CD4-positive, alpha-beta T cell (primary cell): ENCODE data around the gene RINL. TPM values are rescaled to one million over a fixed set of nuclear protein-coding genes. Genes with fewer than 3 reads are reported as not detected.

Source experiments
- ATAC-seq: fragments of 200-7000 bp; cut with Tn5 transposase; one replicate; pipeline ENCODE4 v1.10.0; 2022; ENCODE audit warnings: mild to moderate bottlenecking; ENCODE audit not compliant: poor library complexity
- CTCF ChIA-PET: fragments of 350-600 bp; sonication (Branson Sonifier 250); formaldehyde crosslinking; loops from one replicate; lab custom pipeline; 2021; ENCODE audit warnings: antibody characterized with exemption, inconsistent platforms; lab: Charles Lee
- POLR2A ChIA-PET: fragments of 350-600 bp; sonication (Branson Sonifier 250); formaldehyde crosslinking; loops from one replicate; lab custom pipeline; 2021; ENCODE audit warnings: antibody characterized with exemption, inconsistent platforms; lab: Charles Lee
- DNase-seq, 14 experiments: peaks; one replicate each; pipeline ENCODE4 v3.0.0-alpha.2; 2013 to 2020; ENCODE audit warnings: mixed read lengths in 2 of 14
- H3K27ac ChIP-seq, 2 donors: one replicate each; pipeline versions ENCODE4 v1.5.1 to v1.7.0; 2013; ENCODE audit warnings: low read length in 2 of 2, low read depth in 1 of 2, mild to moderate bottlenecking in 1 of 2
- H3K27me3 ChIP-seq, 2 experiments: 1 replicate in 1 of 2; 2 replicates in 1 of 2; pipeline versions ENCODE4 v1.6.1 to v1.7.0; 2013; ENCODE audit warnings: low read length in 2 of 2, control low read depth in 1 of 2, mild to moderate bottlenecking in 1 of 2, moderate library complexity in 1 of 2; ENCODE audit not compliant: insufficient read depth in 2 of 2, control insufficient read depth in 1 of 2
- H3K36me3 ChIP-seq: one replicate; pipeline ENCODE4 v1.6.1; 2013; ENCODE audit warnings: low read length, control low read depth; ENCODE audit not compliant: insufficient read depth
- H3K4me1 ChIP-seq: one replicate; pipeline ENCODE4 v1.6.1; 2013; ENCODE audit warnings: low read length, control low read depth; ENCODE audit not compliant: insufficient read depth
- H3K4me3 ChIP-seq: one replicate; pipeline ENCODE4 v1.5.1; 2013; ENCODE audit warnings: mild to moderate bottlenecking, low read length, moderate library complexity
- H3K9me3 ChIP-seq, 2 experiments: 1 replicate in 1 of 2; 2 replicates in 1 of 2; pipeline versions ENCODE4 v1.6.1 to v1.7.0; 2013; ENCODE audit warnings: low read length in 2 of 2, mild to moderate bottlenecking in 2 of 2, control low read depth in 1 of 2, moderate library complexity in 1 of 2; ENCODE audit not compliant: control insufficient read depth in 1 of 2, insufficient read depth in 1 of 2
- H3K27ac Mint-ChIP-seq: one replicate; pipeline ENCODE4 v1.8.0; 2020; ENCODE audit warnings: mixed read lengths
- H3K27me3 Mint-ChIP-seq: one replicate; pipeline ENCODE4 v1.8.0; 2021; ENCODE audit warnings: mixed read lengths
- H3K36me3 Mint-ChIP-seq: one replicate; pipeline ENCODE4 v1.8.0; 2021; ENCODE audit warnings: low read depth, mixed read lengths
- H3K4me1 Mint-ChIP-seq: one replicate; pipeline ENCODE4 v1.8.0; 2021; ENCODE audit warnings: low read depth, mixed read lengths
- H3K4me3 Mint-ChIP-seq: one replicate; pipeline ENCODE4 v1.8.0; 2020; ENCODE audit warnings: mild to moderate bottlenecking, mixed read lengths
- H3K9me3 Mint-ChIP-seq: one replicate; pipeline ENCODE4 v1.8.0; 2020; ENCODE audit warnings: mixed read lengths
- intact Hi-C, 2 experiments: fragments of 100-400 bp; cut with DNase I in 1 of 2; cut with micrococcal nuclease in 1 of 2; formaldehyde crosslinking; loops; one replicate each; pipeline versions ENCODE4 v1.15.1 to v1.9.0; 2023 to 2025; cut with DNase I, micrococcal nuclease
- total RNA-seq, 174 experiments: library from RNA in 2 of 174; stranded (reverse) in 2 of 174; gene quantifications; one replicate each; pipeline ENCODE4 v1.2.3 and lab custom pipeline; 2021 to 2026
- TF ChIP-seq, protein P1 (sequence below): fragments of 200-600 bp; IDR thresholded peaks from one replicate; pipeline ENCODE4 v1.8.0; 2022; ENCODE audit warnings: antibody characterized with exemption, mild to moderate bottlenecking

RINL gene
- total RNA-seq, 2 experiments from 2014 or later, result 19.5 to 21.3 TPM

DNA sequence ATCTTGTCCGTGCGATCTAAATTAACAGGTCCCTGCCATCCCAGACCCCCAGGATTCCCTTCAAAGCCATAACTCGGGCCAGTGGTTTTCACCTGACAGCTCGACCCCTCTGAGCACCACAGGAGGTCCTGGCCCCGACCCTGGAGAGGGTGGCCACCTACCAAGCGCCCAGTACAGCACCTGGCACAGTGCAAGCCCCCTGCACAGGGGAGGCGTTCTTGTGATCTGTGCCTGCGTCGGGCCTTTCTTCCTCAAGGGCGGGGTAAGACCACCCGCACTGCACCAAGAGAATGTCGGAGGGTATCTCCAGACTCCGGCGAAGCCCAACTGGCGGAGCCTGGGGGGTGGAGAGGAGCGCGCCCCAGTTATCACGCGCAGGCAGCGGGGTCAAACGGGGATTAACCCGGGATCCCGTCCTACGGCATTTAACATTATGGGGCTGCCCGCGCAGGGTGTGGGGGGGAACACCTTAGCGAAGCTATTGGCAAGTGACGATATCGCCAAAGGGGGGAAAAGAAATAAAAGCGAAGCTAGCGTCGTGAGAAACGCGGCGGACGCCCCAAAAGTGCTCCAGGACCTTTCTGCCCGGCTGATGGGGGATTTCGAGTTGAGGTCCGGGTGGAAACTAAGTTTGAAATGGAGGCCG lies 27.0 kb downstream of the RINL start:
- Mint-ChIP-seq H3K9me3 (no peaks in the 10 kb centered on the region), H3K4me1 (peaks cover 52% of the 10 kb centered on the region), H3K27me3 (no peaks in the 10 kb centered on the region), H3K4me3 (peak overlapping the region; percentile 98), H3K27ac (peak overlapping the region; percentile 97), H3K36me3 (peaks cover 60% of the 10 kb centered on the region)
- no peaks in the 10 kb centered on the region for H3K9me3 ChIP-seq
- H3K27ac ChIP-seq, result peak overlapping the region; percentile 92 to 95
- intact Hi-C loops, result loop anchor here (1.0 to 2.0 kb wide), 5 partner anchors 9 to 79 kb away; partner anchors contain the start of genes ECH1 (in 1 of the 2), MRPS12 (in 1 of the 2), NFKBIB (in 1 of the 2) and SARS2 (in 1 of the 2)
- H3K4me3 ChIP-seq, result peak overlapping the region; percentile 76
- peak in 8 of 14 experiments; percentile 20 to 77 (median 42) for DNase-seq
- peaks cover 26% of the 10 kb centered on the region for H3K36me3 ChIP-seq
- POLR2A ChIA-PET, result interaction anchor here (0.6 to 9.1 kb wide), 14 partner anchors 10 to 585 kb away, joined by 3 to 170 read pairs (median 8); partner anchors contain the start of genes ACTN4, CATSPERG, ECH1 and FAM98C
- no peak for ATAC-seq
- H3K4me1 ChIP-seq, result peaks cover 54% of the 10 kb centered on the region
- no peaks in the 10 kb centered on the region for H3K27me3 ChIP-seq
- TF ChIP-seq, protein P1, sequence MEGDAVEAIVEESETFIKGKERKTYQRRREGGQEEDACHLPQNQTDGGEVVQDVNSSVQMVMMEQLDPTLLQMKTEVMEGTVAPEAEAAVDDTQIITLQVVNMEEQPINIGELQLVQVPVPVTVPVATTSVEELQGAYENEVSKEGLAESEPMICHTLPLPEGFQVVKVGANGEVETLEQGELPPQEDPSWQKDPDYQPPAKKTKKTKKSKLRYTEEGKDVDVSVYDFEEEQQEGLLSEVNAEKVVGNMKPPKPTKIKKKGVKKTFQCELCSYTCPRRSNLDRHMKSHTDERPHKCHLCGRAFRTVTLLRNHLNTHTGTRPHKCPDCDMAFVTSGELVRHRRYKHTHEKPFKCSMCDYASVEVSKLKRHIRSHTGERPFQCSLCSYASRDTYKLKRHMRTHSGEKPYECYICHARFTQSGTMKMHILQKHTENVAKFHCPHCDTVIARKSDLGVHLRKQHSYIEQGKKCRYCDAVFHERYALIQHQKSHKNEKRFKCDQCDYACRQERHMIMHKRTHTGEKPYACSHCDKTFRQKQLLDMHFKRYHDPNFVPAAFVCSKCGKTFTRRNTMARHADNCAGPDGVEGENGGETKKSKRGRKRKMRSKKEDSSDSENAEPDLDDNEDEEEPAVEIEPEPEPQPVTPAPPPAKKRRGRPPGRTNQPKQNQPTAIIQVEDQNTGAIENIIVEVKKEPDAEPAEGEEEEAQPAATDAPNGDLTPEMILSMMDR, result no peak
- CTCF ChIA-PET, result interaction anchor here (0.9 to 3.2 kb wide), 2 partner anchors 79 to 81 kb away, joined by 3 to 11 read pairs; partner anchors contain the start of genes MRPS12 and SARS2

GRCh38 chr19:38850436-38850975 lies 27.6 kb downstream of the RINL start:
- TF ChIP-seq, protein P1, result no peak
- Mint-ChIP-seq H3K4me3 (peak overlapping the region; percentile 98), H3K27ac (peak overlapping the region; percentile 97), H3K27me3 (no peaks in the 10 kb centered on the region), H3K4me1 (peaks cover 58% of the 10 kb centered on the region), H3K36me3 (peaks cover 66% of the 10 kb centered on the region), H3K9me3 (no peaks in the 10 kb centered on the region)
- ATAC-seq (peak; percentile 74), DNase-seq (peak in 11 of 14 experiments; percentile 96 to 100 (median 98))
- Histone ChIP-seq H3K9me3 (no peaks in the 10 kb centered on the region), H3K27ac (peak overlapping the region; percentile 92 to 95), H3K36me3 (peaks cover 32% of the 10 kb centered on the region), H3K4me3 (peak overlapping the region; percentile 76), H3K4me1 (peaks cover 60% of the 10 kb centered on the region), H3K27me3 (no peaks in the 10 kb centered on the region)
- POLR2A ChIA-PET, result interaction anchor here (0.6 to 9.1 kb wide), 13 partner anchors 9 to 515 kb away, joined by 3 to 170 read pairs (median 11); partner anchors contain the start of genes ACTN4, CATSPERG, ECH1 and FAM98C
- intact Hi-C loops, result loop anchor here (1.0 to 2.0 kb wide), 5 partner anchors 8 to 80 kb away; partner anchors contain the start of genes ECH1 (in 1 of the 2), MRPS12 (in 1 of the 2), NFKBIB (in 1 of the 2) and SARS2 (in 1 of the 2)
- CTCF ChIA-PET, result interaction anchor here (0.9 to 3.2 kb wide), 2 partner anchors 80 to 81 kb away, joined by 3 to 11 read pairs; partner anchors contain the start of genes MRPS12 and SARS2

DNA sequence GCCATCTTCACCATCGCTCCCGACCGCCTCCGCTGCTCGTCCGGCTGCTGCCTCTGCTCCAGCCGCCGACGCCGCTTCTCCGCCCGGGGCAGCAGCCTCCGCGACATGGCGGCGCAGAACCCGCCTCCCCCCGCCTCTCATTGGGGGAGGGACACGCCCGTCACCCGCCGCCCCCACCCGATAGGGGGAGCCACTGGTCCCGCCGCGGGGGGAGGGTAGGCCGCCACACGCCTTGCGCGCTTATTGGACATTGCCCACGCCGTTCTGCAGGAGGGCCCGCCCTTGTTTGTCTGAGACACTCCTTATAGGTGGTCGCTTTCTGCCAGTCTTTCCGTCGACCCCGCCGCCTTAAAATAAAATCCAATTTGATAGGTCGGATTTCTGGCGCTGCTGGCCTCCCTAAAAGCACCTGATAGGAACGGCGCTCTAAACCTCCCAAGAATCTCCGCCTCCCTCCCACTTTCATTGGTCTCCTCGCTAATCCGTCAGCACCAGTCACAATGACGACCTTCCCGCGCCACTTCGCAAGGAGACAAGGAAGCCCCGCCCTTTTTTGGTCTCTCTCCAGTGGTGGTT lies 28.1 kb downstream of the RINL start, which contains the start of gene HNRNPL:
Gene HNRNPL, minus strand, starts transcription at position 127 of the 576 bp plus-strand sequence. Its CDS starts 20 bp downstream, at position 107.
- H3K4me1 Mint-ChIP-seq, result peaks cover 63% of the 10 kb centered on the region
- no peaks in the 10 kb centered on the region for H3K27me3 Mint-ChIP-seq

More for the DNA sequence above, 28.1 kb downstream of the RINL start, which contains the start of gene HNRNPL:
- peaks cover 66% of the 10 kb centered on the region for H3K4me1 ChIP-seq
- no peaks in the 10 kb centered on the region for H3K27me3 ChIP-seq
- DNase-seq (peak; percentile 98 to 100 (median 99)), ATAC-seq (peak; percentile 69)
- POLR2A ChIA-PET, result interaction anchor here (0.6 to 9.1 kb wide), 28 partner anchors 9 to 558 kb away, joined by 3 to 170 read pairs (median 7); partner anchors contain the start of genes ACTN4, CATSPERG, ECH1 and EIF3K
- peak within 1 kb of the TSS; percentile 98 for H3K4me3 Mint-ChIP-seq
- intact Hi-C loops, result loop anchor here (1.0 to 10.0 kb wide), 6 partner anchors 8 to 115 kb away; partner anchors contain the start of genes ECH1 (in 2 of the 2), MRPS12 (in 1 of the 2), NFKBIB (in 1 of the 2) and SARS2 (in 1 of the 2)
- H3K4me3 ChIP-seq, result peak within 1 kb of the TSS; percentile 76
- peak within 1 kb of the TSS; percentile 97 for H3K27ac Mint-ChIP-seq
- no peaks in the 10 kb centered on the region for H3K9me3 Mint-ChIP-seq
- no peaks in the 10 kb centered on the region for H3K9me3 ChIP-seq
- peaks cover 72% of the 10 kb centered on the region for H3K36me3 Mint-ChIP-seq
- CTCF ChIA-PET, result interaction anchor here (1.2 to 1.8 kb wide), 3 partner anchors 18 to 80 kb away, joined by 3 to 5 read pairs (median 4); partner anchors contain the start of gene ECH1
- H3K36me3 ChIP-seq, result peaks cover 38% of the 10 kb centered on the region
- H3K27ac ChIP-seq, result peak within 1 kb of the TSS; percentile 95 to 97
- TF ChIP-seq, protein P1, result peak; percentile 16
